Measurements from ENCODE around the gene ARPP21.
"Not testable (repeated sequence)": the region's sequence is repeated elsewhere in the genome, so short reads cannot be mapped to it uniquely, and the experiment has no call there.

Gene ARPP21

GRCh38 chr3:35782355-35782754 is 143.0 kb downstream of the ARPP21 start:
- no peak for FAIRE-seq

DNA sequence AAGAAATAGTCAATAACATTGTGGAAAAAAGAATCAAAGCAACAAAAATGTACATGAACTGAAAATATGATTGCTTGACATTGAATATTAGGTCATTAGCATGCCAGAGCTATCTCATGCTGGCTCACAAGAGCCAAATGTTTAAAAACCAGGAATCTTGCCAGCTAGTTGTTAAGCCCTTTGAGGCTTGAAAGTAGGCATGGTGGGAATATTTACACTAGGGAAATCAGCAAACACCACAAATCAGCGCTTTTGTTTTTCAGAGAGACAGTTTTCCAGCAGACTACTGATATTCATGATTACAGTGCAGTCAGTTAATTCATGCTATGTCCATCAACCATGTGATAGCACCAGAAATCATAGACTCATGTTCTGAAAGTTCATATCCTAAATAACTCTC is 144.8 kb downstream of the ARPP21 start:
- FAIRE-seq = no peak

DNA sequence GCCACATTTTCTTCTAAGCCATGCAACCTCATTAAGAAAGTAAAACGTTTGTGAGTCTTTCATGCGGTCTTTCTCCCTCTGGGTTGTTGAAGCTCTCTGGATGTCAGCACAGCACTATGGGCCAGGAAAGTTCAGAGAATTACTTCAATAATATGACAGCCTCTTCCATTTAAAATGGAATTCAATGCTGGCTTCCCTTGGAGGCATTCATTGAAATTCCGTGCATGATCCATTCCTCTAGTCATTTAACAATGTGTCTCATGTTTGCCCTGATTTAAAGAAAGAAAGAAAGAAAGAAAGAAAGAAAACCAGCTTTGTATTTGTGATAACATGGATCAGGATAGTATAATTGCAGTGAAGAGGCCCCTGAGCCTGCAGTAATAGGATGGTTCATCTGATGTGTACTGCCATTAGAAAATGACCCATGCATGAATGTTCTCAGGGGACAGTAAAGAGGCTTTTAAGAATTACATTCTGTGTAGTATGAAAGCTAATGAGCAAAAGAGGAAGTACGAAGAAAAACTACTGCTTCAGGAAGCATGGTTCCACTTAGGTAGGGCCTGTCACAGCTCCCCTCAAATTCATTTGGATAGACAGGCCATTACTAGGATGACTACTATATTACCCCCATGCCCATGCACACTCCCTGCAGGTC is 146.0 kb downstream of the ARPP21 start:
- FAIRE-seq = no peak

GRCh38 chr3:35787936-35788335 is 148.6 kb downstream of the ARPP21 start:
- FAIRE-seq = no peak

DNA sequence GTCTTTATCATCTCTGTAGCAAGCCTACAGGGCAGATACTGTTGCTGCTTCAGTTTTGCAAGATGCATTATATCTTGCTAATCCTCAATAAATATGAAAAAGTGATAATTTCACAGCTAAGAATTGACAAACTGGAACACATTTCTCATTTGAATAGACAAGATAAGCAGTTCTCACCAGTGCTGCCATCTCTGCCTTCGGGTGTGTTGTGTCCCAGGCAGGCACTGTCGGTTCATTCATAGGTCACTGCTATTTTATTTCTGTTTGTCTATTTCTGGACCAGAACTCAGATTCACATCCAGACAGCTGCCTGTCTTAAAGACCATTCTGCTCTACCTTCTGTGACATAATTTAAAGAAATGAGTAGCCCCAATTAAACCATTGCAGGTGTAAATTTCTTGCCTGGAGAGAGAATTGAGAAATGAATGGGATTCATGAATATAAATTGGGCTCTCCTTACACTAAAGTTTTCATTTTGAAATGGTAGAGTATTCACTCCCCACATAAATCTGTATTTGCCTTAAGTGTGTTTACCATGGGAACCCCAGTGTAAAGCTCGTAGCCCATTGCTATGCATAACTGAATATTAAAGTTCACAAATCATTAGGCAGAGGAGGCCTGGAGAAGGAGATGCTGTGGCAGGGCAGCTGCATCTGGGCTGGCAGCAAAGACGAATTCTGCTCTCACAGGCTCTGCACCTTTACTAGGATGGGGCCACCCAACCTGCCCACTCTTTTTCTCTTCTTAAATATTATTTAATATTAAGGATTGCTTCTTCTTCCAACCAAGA is 149.9 kb downstream of the ARPP21 start:
- FAIRE-seq = no peak

- FAIRE-seq = no peak
Observed at GRCh38 chr3:35790764-35791163, 151.4 kb downstream of the ARPP21 start.

- no peak for FAIRE-seq
Observed at GRCh38 chr3:35793667-35794066, 154.3 kb downstream of the ARPP21 start.

- no peak for FAIRE-seq
Observed at GRCh38 chr3:35800960-35801459, 161.7 kb downstream of the ARPP21 start.

DNA sequence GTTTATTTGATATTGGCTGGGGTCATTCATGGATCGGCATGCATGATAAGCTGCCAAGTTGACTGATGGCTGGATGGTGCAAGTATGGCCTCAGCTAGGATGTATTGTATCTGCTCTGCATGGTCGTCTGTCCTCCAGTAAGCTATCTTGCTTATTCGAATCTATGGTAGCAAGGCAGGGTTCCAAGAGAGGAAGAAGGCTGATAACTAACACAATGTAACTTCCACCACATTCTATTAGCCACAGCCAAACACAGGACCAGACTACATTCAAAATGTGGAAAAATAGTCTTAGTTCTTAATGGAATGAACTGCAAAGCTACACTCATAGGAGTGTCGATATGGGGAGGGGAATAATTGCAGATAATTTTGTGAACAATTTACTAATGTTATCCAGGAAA is 175.2 kb downstream of the ARPP21 start:
- FAIRE-seq = no peak

GRCh38 chr3:35815796-35816195 is 176.5 kb downstream of the ARPP21 start:
- FAIRE-seq = not testable (repeated sequence)

DNA sequence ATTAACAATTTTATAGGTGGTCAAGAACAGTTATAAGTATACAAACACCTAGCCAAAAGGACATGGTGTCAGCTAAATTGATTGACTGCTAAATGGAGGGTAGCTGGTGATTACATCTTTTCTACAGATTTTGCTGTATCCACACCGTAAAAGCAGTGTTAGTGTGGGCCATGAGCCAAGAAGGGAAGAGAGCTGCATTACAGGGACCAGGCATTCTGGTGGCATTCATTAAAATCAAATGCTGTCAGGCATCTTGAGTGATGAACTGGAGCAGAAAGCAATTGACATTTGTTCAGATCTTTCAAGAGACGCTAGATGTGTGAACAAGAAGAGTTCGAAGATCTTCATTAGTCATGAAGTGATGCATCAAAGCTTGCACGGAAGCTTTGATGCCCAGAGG is 177.9 kb downstream of the ARPP21 start:
- no peak for FAIRE-seq

- no peak for FAIRE-seq
Observed at GRCh38 chr3:35832140-35832571, 192.8 kb downstream of the ARPP21 start.

Data from colon (tissue), 2 donors.